ENCODE data around the gene PRKG1. TPM values are rescaled to one million over a fixed set of nuclear protein-coding genes. Genes with fewer than 3 reads are reported as not detected.

Gene PRKG1
- total and polyA plus RNA-seq, 8 donors = 1.2 to 9.6 (median 2.9) TPM

DNA sequence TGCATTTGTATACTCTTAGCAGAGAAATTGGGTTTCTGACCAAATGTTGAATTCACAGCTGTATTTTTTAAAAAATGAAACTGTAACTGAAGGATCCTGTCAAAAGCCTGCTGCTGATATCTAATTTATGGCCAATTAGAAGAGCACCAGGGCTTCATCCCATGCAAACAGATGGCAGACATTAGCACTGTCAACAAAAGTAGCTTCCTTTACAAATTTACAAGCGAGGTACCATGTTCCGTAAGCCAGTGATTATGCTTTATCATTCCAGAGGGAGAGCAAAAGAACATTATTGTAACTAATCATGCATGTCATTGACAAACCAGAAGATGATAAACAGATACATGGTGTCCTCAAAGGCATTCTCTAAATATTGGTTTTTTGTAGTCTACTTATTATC is 1062.6 kb downstream of the PRKG1 start:
- WGBS, 2 donors = 85 to 93% methylated on average over 2 of the region's 2 CpGs
- no peak for FAIRE-seq
- H3K4me1 ChIP-seq = no peaks in the 10 kb centered on the region

DNA sequence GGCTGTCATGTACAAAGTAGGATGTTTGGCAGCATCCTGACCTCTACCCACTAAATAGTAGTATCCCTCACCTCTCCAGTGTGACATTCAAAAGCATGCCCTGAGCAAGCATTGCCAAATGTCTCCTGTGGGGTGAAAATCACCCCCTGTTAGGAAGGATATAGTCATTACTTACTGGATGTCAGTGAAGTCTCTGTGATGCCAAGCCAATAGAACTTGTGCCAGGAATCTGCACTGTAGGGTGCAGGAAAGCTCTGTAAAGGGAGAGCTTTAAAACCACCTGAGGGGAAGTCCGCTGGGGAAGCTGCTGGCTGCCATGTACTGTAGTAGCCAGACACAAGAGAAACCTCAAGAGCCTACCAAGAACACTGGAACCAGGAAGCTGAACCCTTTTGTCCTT is 1069.1 kb downstream of the PRKG1 start:
- TF ChIP-seq, protein P1, sequence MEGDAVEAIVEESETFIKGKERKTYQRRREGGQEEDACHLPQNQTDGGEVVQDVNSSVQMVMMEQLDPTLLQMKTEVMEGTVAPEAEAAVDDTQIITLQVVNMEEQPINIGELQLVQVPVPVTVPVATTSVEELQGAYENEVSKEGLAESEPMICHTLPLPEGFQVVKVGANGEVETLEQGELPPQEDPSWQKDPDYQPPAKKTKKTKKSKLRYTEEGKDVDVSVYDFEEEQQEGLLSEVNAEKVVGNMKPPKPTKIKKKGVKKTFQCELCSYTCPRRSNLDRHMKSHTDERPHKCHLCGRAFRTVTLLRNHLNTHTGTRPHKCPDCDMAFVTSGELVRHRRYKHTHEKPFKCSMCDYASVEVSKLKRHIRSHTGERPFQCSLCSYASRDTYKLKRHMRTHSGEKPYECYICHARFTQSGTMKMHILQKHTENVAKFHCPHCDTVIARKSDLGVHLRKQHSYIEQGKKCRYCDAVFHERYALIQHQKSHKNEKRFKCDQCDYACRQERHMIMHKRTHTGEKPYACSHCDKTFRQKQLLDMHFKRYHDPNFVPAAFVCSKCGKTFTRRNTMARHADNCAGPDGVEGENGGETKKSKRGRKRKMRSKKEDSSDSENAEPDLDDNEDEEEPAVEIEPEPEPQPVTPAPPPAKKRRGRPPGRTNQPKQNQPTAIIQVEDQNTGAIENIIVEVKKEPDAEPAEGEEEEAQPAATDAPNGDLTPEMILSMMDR (IDR thresholded peaks at IDR 0.05) = no peak
- FAIRE-seq (no peak), DNase-seq (no peak), ATAC-seq (no peak)
- no peaks in the 10 kb centered on the region for H3K27me3 ChIP-seq
- H3K4me1 ChIP-seq = no peaks in the 10 kb centered on the region
- intact Hi-C loops (cut with DNase I) = no loop called here
- no peaks in the 10 kb centered on the region for H3K36me3 ChIP-seq
- 90 to 91% methylated on average over 1 of the region's 1 CpG for WGBS, 2 donors
- H3K4me3 ChIP-seq = no peak overlapping the region
- no peaks in the 10 kb centered on the region for H3K9me3 ChIP-seq
- H3K27ac ChIP-seq = no peak overlapping the region

More for the DNA sequence above, 1062.6 kb downstream of the PRKG1 start:
- H3K36me3 ChIP-seq = no peaks in the 10 kb centered on the region
- no peak for DNase-seq
- TF ChIP-seq, protein P1 (IDR thresholded peaks at IDR 0.05) = no peak
- intact Hi-C loops (cut with DNase I) = no loop called here
- ATAC-seq = no peak
- H3K4me3 ChIP-seq = no peak overlapping the region
- no peak overlapping the region for H3K27ac ChIP-seq
- H3K27me3 ChIP-seq = no peaks in the 10 kb centered on the region
- no peaks in the 10 kb centered on the region for H3K9me3 ChIP-seq

DNA sequence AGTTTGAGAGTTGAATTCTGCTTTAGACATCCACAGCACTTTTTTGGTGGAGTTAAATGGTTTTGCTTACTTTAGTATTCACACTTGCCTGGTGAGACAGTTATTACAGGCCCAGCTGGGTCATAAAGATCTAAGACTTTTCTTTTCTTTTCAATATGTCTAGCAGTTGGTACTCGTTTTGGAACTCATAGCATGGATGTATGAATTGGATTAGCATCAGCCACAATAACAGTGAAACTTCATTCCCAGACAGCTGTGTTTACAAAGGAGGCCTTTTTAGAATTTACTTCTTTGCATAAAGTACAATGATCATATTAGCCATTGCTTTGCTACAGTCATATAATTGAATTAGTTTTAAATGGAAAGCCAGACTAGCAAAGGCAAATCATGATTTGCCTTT is 1071.3 kb downstream of the PRKG1 start:
- intact Hi-C loops (cut with DNase I) = no loop called here
- TF ChIP-seq, protein P1 (IDR thresholded peaks at IDR 0.05) = no peak
- no peaks in the 10 kb centered on the region for H3K36me3 ChIP-seq
- ATAC-seq = no peak
- no peak overlapping the region for H3K27ac ChIP-seq
- no peak for DNase-seq
- no peak for FAIRE-seq
- no peak overlapping the region for H3K4me3 ChIP-seq
- no peaks in the 10 kb centered on the region for H3K4me1 ChIP-seq
- H3K9me3 ChIP-seq = no peaks in the 10 kb centered on the region
- no peaks in the 10 kb centered on the region for H3K27me3 ChIP-seq
- 45 to 61% methylated on average over 1 of the region's 1 CpG for WGBS, 2 donors

DNA sequence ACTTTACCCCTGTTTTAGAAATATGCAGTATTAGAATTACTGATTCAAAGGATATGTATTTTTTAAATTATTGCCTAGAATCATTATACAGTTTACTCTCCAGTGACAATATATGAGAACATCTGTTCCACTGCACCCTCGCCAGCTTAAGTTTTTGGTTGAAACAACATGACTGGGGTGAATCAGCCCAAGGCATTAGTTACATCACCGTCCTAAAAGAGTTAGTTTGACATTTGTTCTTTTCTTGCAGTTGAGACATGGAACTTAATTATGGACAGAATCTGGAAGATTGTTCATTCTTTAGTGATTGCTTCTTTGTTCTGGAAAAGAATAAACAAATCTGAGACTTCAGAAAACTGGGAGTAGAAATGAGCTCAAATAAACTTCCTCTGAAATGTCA is 1072.5 kb downstream of the PRKG1 start:
- ATAC-seq = no peak
- no peaks in the 10 kb centered on the region for H3K27me3 ChIP-seq
- no peaks in the 10 kb centered on the region for H3K9me3 ChIP-seq
- no peaks in the 10 kb centered on the region for H3K36me3 ChIP-seq
- H3K4me1 ChIP-seq = no peaks in the 10 kb centered on the region
- no peak for FAIRE-seq
- WGBS, 2 donors = 70 to 75% methylated on average over 2 of the region's 2 CpGs
- intact Hi-C loops (cut with DNase I) = no loop called here
- no peak for DNase-seq
- H3K27ac ChIP-seq = no peak overlapping the region
- H3K4me3 ChIP-seq = no peak overlapping the region
- TF ChIP-seq, protein P1 (IDR thresholded peaks at IDR 0.05) = no peak

DNA sequence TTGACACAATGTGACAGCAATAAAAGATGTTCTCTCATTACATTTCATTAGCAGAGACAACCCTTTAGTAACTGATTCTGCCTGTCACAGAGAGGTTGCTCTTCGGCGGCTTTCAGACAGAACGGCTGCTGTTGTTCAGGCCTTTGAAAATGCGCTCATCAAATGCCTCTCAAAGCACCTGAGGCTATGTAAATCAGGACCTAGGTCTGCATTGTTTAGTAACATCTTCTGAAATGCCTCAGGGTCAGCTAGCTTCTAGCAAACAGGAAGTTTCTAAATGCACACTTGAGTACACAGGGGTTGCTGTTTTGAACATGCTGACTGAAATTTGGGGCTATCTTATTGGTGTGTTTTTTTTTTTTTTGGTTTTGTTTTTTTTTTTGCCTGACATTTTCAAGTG is 1096.5 kb downstream of the PRKG1 start:
- H3K4me1 ChIP-seq = no peaks in the 10 kb centered on the region
- no peaks in the 10 kb centered on the region for H3K36me3 ChIP-seq
- ATAC-seq = no peak
- no peak for DNase-seq
- TF ChIP-seq, protein P1 (IDR thresholded peaks at IDR 0.05) = no peak
- no peak for FAIRE-seq
- no peak overlapping the region for H3K27ac ChIP-seq
- WGBS, 2 donors = 87 to 91% methylated on average over 4 of the region's 4 CpGs
- no peaks in the 10 kb centered on the region for H3K9me3 ChIP-seq
- intact Hi-C loops (cut with DNase I) = no loop called here
- no peaks in the 10 kb centered on the region for H3K27me3 ChIP-seq
- H3K4me3 ChIP-seq = no peak overlapping the region
